Osteocyte (in vitro differentiated cells): Measurements from ENCODE around the gene TINAG. TPM values are rescaled to one million over a fixed set of nuclear protein-coding genes. Genes with fewer than 3 reads are reported as not detected.

Source experiments
- DNase-seq: peaks from one replicate; pipeline ENCODE4 v3.0.0; 2021; ENCODE audit warnings: mixed read lengths; ENCODE audit not compliant: unreplicated experiment; ENCODE audit errors: extremely low spot score
- H3K27ac Mint-ChIP-seq: one replicate; pipeline ENCODE4 v1.8.0; 2021; ENCODE audit warnings: mild to moderate bottlenecking, mixed read lengths; ENCODE audit not compliant: unreplicated experiment
- H3K27me3 Mint-ChIP-seq: one replicate; pipeline ENCODE4 v1.8.0; 2021; ENCODE audit warnings: mixed read lengths; ENCODE audit not compliant: unreplicated experiment
- H3K36me3 Mint-ChIP-seq: one replicate; pipeline ENCODE4 v1.8.0; 2021; ENCODE audit warnings: mixed read lengths; ENCODE audit not compliant: unreplicated experiment
- H3K4me1 Mint-ChIP-seq: one replicate; pipeline ENCODE4 v1.8.0; 2021; ENCODE audit warnings: mixed read lengths; ENCODE audit not compliant: unreplicated experiment
- H3K4me3 Mint-ChIP-seq: one replicate; pipeline ENCODE4 v1.8.0; 2021; ENCODE audit warnings: mild to moderate bottlenecking, moderate library complexity, mixed read lengths; ENCODE audit not compliant: unreplicated experiment
- H3K9me3 Mint-ChIP-seq: one replicate; pipeline ENCODE4 v1.8.0; 2021; ENCODE audit warnings: mixed read lengths; ENCODE audit not compliant: unreplicated experiment
- total RNA-seq: library from RNA; stranded (reverse); gene quantifications from 2 replicates; pipeline ENCODE4 v1.2.1, GENCODE V29; 2021
- TF ChIP-seq, protein P1 (sequence below): fragments of 200-600 bp; sonication (generic); IDR thresholded peaks from 2 replicates; pipeline ENCODE4 v1.5.0; 2021; ENCODE audit warnings: antibody characterized with exemption, mild to moderate bottlenecking, moderate library complexity

Gene TINAG
- total RNA-seq, 1 donor from 2014 or later, result not detected

DNA sequence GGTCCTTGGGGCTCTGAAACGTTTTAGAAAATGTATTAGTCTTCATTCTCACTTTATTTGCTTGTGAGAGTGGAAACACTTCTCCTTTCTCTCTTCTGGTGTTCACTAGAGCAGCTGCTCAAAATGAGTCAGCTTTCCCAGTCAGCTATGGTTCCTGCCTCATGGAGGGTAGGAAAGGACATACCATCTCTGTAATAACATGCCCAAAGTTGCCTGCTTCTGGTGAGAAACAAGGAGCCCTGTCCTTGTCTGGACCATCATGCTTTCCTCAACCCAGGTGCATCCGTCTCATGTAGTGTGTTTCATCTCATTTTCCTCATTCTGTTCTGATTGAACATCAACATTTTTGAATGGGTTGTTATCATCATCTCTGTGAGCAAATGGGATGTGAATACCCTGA lies 17.1 kb upstream of the TINAG start:
- peaks cover 31% of the 10 kb centered on the region for H3K4me1 Mint-ChIP-seq
- H3K27ac Mint-ChIP-seq, result peak overlapping the region; percentile 23
- TF ChIP-seq, protein P1, sequence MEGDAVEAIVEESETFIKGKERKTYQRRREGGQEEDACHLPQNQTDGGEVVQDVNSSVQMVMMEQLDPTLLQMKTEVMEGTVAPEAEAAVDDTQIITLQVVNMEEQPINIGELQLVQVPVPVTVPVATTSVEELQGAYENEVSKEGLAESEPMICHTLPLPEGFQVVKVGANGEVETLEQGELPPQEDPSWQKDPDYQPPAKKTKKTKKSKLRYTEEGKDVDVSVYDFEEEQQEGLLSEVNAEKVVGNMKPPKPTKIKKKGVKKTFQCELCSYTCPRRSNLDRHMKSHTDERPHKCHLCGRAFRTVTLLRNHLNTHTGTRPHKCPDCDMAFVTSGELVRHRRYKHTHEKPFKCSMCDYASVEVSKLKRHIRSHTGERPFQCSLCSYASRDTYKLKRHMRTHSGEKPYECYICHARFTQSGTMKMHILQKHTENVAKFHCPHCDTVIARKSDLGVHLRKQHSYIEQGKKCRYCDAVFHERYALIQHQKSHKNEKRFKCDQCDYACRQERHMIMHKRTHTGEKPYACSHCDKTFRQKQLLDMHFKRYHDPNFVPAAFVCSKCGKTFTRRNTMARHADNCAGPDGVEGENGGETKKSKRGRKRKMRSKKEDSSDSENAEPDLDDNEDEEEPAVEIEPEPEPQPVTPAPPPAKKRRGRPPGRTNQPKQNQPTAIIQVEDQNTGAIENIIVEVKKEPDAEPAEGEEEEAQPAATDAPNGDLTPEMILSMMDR, result no peak
- no peaks in the 10 kb centered on the region for H3K27me3 Mint-ChIP-seq
- no peaks in the 10 kb centered on the region for H3K36me3 Mint-ChIP-seq
- H3K4me3 Mint-ChIP-seq, result no peak overlapping the region
- no peak for DNase-seq
- H3K9me3 Mint-ChIP-seq, result no peaks in the 10 kb centered on the region

DNA sequence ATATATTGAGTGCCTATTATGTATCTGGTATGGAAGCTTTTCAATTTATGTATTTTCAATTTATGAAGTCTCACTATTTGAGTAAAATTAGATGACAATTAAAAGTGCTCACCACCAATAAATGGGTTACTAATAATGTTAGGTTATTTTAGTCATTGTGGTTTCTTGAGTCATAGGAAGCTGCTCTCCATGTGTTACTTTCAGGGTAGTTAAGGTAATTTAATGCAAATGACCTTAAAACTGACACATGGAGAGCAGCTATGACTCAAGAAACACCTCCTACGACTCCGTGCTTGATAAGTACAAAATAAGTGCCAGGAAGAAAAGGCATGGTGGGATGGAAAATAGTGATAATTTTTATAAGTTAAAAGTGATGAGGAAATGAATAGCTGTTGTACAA lies 16.5 kb upstream of the TINAG start:
- H3K27ac Mint-ChIP-seq, result no peak overlapping the region
- no peaks in the 10 kb centered on the region for H3K27me3 Mint-ChIP-seq
- TF ChIP-seq, protein P1, result no peak
- DNase-seq, result no peak
- H3K4me1 Mint-ChIP-seq, result peaks cover 30% of the 10 kb centered on the region
- H3K36me3 Mint-ChIP-seq, result no peaks in the 10 kb centered on the region
- H3K4me3 Mint-ChIP-seq, result no peak overlapping the region
- no peaks in the 10 kb centered on the region for H3K9me3 Mint-ChIP-seq

DNA sequence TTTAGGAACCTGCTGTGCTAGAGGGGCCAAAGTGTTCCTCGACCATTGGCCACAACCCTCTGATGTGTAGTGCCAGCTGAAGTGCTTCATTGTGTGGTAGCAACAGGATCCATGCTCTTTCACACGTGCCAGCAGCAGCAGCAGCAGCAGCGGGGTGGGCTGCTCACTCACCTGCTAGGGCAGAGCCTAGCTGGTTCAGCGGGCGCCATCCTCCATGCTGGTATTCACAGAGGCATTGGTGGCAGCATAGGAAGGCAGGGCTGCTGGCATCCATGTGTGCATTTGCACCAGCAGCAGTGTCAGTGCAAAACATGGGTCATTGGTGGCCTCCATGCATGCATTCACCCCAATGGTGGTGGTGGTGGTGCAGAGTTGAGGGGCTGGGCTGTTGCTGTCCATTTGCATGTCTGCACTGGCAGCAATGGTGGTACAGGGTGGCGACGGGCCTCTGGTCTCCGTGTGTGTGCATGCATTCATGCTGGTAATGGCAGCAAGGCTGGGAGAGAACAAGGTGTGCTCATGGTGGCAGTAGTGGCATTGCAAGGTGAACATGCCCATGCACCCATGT lies 13.2 kb upstream of the TINAG start:
- Mint-ChIP-seq H3K27ac (no peak overlapping the region), H3K4me3 (no peak overlapping the region), H3K9me3 (no peaks in the 10 kb centered on the region), H3K27me3 (no peaks in the 10 kb centered on the region), H3K4me1 (peaks cover 18% of the 10 kb centered on the region), H3K36me3 (no peaks in the 10 kb centered on the region)
- no peak for DNase-seq
- TF ChIP-seq, protein P1, result no peak

DNA sequence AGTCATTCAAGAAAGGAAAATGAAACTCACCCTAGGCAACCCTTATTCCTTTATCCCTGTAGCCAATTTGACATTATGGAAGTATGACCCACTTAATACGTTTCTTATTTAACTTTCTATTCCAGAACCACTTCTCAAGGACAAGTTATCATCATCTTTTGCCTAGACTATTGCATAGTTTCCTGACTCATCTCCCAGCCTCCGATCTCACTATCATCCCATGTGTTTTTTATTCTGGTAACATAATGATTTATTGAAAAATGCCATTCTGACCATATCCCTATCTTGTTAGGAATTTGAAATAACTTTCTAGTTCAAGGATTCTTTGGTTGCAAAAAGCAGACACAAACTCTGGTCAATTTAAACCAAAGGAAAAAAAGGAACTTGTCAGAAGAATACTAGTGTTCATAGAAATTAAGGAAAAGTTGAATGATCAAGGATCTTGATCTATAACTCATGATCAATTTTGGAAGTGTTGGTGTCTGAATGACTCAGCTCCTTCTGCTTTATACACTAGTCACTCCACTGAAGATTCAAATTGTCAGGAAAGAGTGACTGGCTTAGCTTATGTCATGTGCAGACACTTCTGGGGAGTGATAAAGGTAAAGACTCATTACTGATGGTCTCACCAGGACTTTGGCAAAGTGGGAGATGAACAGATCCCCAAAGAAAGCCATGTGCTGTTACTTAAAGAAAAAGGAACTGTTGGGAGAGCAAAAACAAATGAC lies 8.5 kb upstream of the TINAG start:
- H3K4me1 Mint-ChIP-seq, result no peaks in the 10 kb centered on the region
- H3K9me3 Mint-ChIP-seq, result no peaks in the 10 kb centered on the region
- H3K27ac Mint-ChIP-seq, result no peak overlapping the region
- H3K4me3 Mint-ChIP-seq, result no peak overlapping the region
- DNase-seq, result no peak
- no peaks in the 10 kb centered on the region for H3K27me3 Mint-ChIP-seq
- TF ChIP-seq, protein P1, result no peak
- H3K36me3 Mint-ChIP-seq, result no peaks in the 10 kb centered on the region

DNA sequence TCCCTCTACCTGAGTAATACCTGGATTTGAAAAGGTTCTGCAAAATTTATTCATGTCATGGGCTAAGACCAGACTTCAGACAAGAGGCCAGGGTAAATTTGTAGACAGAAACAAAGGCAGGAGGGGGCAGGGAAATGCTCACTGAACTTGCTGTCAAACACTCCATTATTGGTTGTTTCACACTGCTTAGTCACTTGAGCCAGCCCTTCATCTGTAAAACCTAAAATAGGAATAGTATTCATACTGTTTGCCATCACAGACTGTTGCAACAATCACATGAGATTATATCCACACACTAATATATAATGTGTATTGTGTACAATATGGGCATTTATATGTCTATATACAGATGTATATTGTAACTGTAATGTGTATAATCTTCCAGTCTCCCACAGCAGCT lies 6.5 kb upstream of the TINAG start:
- no peak for DNase-seq
- H3K4me3 Mint-ChIP-seq, result no peak overlapping the region
- no peaks in the 10 kb centered on the region for H3K36me3 Mint-ChIP-seq
- no peaks in the 10 kb centered on the region for H3K27me3 Mint-ChIP-seq
- no peak overlapping the region for H3K27ac Mint-ChIP-seq
- TF ChIP-seq, protein P1, result no peak
- no peaks in the 10 kb centered on the region for H3K4me1 Mint-ChIP-seq
- no peaks in the 10 kb centered on the region for H3K9me3 Mint-ChIP-seq
